ENCODE measurements around the gene RBP5.

GRCh38 chr12:7136676-7137075, 8.0 kb upstream of the RBP5 start:
- TF ChIP-seq GATA2 (IDR thresholded peaks at IDR 0.05; ENCODE audit: low read depth, low read length), result no peak
- TF ChIP-seq GATA3 (IDR thresholded peaks at IDR 0.05; ENCODE audit: low read depth, low read length), result no peak

All from SH-SY5Y (cell line).